ENCODE measurements around the gene ETFDH.
"Not testable (repeated sequence)": the region's sequence is repeated elsewhere in the genome, so short reads cannot be mapped to it uniquely, and the experiment has no call there.

Gene ETFDH

DNA sequence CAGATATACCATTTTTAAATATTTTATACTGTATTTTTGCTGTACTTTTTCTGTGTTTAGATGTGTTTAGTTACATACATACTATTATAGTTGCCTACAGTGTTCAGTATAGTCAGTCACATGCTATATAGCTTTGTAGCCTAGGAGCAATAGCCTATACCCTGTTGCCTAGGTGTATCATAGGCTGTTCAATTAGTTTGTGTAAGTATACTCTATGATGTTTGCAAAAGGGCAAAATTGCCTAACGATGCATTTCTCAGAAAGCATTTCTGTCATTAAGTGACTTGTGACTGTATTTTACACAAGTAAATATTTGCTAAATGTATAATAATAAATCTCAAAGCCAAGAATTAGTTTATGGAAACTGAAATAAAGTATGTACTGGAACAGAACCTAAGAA, 9.5 kb downstream of the ETFDH start:
- DNase-seq = no peak

DNA sequence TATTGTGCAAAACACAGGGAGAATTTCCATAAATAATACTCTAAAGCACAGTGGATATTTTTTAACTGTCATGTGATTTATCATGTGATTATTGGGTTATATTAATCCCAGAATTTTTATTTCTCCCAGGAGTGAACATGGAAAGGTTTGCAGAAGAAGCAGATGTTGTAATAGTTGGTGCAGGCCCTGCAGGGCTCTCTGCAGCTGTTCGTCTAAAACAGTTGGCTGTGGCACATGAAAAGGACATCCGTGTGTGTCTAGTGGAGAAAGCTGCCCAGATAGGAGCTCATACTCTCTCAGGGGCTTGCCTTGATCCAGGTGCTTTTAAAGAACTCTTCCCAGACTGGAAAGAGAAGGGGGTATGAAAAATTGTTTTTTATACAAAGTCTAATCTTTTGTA, 10.0 kb downstream of the ETFDH start:
- no peak for DNase-seq

DNA sequence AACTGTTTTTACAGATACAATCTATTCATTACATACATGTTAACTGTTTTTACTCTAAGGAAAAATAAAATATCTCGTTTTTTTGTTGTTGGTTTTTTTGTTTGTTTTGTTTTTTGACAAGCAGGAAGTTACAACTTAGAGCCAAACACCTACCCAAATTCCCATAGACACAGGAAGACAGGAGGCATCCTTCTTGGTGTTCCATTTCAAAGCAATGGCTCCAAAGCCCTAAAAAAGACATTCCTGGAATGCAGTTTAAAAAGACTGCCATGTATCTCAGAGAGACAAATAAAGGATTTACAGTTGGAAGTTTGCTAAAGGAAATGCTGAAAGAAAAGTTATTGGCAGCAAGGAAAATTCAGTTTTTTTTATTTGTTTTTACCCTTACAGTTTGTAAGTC, 16.7 kb downstream of the ETFDH start:
- no peak for DNase-seq

DNA sequence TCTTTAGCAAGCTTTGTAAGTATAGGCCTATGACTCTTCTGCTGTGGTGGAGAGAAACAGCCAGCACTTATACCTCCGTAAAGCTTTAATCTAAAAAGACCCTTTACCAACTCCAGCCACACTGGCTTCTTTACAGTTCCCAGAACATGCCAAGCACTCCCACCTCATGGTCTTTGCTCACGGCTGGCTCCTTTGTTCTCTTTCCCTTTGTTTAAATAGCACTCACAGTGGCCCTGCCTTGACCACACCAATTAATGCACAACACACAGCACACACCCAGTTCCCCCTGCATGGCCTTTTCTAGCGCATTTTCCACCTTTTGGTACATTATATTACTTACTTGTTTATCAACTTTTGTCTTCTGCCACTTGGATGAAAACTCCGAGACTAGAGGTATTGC, 32.2 kb downstream of the ETFDH start:
- DNase-seq = no peak

DNA sequence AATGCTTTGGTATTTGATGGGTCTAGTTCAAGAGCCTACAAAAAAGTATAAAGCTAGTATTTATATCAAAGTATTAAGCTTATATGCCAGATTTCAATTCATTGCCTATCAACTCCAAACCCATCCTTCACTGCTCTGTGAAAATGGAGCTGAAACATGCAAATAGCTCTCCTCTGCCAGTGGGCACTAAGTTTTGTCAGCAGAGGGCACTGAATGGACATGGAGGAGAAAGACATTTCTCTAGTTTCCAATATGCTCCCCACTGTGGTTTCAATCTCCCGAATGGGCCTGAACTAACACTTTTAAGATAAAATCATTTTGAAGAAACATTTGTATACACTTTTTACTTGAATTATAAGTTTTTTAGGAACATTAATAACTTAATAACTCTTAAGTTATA, 38.7 kb downstream of the ETFDH start:
- DNase-seq = peak; percentile 4

DNA sequence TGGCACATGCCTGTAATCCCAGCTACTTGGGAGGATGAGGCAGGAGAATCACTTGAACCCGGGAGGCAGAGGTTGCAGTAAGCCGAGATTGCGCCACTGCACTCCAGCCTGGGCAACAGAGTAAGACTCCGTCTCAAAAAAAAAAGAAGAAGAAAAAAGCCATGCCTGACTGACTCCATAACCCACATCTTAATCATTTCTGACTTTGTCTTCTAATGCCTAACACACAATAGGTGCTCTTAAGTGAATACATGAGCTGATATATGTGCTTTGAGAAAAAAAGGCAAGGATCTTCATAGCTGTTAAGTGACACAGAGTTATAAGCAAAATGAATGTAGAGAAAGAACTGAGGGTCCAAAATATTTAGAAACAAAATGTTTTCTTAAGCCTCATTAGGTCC, 40.5 kb downstream of the ETFDH start:
- not testable (repeated sequence) for DNase-seq

DNA sequence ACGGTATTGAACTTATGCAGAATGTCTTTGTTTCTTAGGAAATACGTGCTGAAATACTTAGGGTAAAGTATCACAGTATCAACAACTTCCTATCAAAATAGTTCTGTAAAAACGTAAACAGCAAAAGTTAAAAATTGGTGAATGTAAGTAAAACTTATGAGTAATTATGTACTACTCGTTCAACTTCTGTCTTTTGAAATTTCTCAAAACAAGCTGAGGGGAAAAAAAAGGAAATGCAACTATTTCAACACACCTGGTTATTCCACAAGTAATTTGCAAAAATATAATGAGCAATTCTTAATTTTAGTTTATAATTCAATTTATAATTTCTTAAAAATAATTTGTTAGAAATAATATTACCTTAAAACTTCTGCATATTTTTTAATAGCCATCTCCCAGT, 42.8 kb downstream of the ETFDH start:
- no peak for DNase-seq

DNA sequence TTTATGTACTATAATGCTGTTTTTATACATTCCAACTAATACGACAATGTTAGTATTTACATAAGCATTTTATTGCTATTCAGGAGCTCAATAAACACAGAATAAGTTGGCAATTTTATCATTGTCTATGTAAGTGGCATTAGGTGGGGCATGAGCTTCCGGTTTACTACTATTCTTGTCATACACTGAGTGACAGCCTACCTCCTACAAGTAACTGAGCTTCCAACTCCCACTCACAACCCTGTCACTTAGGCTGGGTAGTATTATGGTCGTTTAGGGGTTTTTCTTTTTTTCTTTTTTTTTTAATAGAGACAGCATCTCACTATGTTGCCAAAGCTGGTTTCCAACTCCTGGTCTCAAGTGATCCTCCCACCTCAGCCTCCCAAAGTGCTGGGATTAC, 43.7 kb downstream of the ETFDH start:
- no peak for DNase-seq

DNA sequence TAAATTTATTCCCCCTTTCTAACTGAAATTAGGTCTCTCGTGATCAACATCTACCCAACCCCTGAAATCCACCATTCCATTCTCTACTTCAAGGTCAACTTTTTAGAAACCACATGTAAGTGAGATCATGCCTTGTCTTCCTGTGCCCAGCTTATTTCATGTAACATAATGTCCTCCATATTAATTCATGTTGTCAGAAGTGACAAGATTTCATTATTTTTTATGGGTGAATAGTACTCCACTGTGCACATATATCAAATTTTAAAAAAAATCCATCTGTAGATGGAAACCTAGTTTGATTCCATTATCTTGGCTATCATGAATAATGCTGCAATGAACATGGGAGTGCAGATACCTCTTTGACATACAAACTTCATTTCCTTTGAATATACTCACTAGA, 49.6 kb downstream of the ETFDH start:
- DNase-seq = no peak

DNA sequence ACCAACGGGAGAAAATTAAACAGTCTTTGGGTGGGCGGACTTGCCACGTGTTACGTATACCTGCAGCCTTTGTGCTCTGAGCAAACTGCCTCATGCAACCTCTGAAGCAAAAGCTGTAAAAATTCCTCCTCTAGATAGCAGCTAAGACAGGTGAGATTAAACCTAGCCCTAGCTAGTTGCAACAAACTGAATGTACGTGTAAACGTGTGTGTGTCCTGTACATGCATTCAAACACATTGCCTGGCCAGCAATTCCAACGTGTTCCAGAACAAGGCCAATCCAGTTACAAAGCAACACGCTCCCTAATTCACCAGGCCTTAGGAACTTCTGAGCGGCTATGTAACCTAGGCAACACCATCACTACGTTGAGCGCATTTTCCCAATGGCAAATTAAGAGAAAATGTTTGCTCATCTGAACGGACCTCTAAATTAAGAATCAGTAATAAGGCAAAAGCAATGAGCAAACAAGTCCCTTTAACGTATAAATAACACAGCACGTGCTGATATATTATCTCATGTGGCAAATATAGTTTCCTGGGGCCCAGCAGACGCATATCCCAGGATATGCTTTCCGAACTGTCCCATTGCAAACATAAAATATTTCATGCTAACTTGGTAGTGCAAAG, 50.3 kb downstream of the ETFDH start:
- DNase-seq = peak; percentile 75

DNA sequence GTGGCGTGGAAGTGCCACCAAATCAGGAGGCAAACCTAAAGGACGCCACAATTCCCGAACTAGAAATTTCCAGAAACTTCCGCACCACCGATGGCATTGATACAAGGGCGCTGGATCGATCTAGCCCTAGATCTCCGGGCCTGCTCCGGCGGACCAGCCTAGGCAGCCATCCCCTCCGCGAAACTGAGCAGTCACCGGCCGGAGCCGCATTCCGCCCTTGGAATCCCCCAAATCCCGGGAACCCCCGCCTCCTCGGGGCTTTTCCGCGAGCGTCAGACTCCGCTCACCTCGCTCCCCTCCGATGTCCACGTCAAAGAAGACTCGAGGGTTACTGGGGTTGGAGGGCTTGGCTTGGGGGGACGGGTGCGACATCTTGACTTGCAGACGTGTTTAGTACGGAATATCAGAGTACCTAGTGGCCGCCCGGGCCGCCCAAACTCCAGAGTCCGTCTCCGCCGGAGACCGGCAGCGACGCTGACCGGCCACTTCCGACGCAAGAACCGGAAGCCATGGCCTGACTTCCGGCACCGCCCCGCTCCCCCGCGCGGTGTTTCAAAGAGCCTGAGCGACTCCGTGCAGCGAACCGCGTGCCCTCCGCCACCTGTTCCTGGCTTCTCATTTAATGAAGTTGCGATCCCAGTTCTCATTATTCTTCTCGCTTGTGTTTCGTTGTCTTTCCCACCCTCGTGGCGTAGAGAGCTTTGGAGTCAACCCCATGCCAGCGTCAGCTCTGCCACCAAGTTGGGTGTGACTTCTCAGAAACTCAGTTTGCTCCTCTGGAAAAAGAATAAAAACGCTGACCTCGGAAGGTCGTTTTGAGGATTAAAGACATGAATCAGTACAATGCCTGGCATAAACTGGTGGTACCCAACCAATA, 51.1 kb downstream of the ETFDH start, which contains the start of gene PPID:
Gene PPID, minus strand, starts transcription at position 480 of the 877 bp plus-strand sequence. Its CDS starts 108 bp downstream, at position 372.
- peak; percentile 94 for DNase-seq

DNA sequence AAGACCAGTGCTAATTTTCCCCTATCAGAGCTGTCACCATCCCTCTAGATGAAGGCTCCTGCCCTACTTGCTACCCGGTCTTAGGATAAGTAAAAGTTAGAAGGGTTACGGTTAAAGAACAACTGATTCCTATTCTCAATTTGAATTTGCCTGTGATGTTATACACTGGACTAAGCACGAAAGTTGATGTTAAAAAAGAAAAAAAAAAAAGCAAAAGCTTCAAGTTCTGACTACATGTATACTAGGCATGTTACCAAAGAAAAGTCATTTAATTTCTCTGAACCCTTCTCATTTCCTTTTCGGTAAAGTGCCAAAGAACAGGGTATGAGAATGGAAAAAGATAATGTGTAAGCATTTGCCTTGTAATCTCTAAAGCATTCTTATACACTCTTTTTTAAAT, 52.5 kb downstream of the ETFDH start:
- DNase-seq = no peak

DNA sequence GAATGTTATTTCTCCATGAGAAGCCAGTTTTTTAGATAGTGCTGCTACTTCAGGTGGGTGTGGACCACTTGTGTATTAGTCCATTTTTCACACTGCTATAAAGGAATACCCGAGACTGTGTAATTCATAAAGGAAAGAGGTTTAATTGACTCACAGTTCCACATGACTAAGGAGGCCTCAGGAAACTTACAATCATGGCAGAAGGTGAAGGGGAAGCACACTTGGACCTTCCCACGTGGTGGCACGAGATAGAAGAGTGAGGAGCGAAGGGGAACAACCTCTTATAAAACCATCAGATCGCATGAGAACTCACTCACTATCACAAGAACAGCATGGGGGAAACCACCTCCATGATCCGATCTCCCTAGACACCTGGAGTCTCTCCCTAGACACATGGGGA, 54.5 kb downstream of the ETFDH start:
- no peak for DNase-seq

DNA sequence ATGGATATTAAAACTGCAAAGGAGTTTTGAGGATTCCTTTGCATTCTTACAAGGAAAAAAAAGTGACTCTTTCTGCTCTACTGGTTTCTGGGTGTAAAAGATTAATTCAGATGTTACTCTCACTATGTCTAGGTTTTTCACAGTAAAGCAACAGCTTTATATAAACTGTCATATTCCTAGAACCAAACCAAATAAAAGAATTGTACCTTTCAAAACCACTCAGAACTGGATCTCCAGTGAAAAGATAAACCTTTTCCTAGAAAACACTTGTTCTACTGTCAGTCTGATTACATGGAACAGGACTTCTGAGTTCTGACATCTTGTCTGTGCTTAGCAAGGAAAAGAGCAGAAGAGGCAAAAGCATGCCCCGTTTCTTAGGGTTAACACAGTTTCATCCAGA, 56.1 kb downstream of the ETFDH start:
- no peak for DNase-seq

DNA sequence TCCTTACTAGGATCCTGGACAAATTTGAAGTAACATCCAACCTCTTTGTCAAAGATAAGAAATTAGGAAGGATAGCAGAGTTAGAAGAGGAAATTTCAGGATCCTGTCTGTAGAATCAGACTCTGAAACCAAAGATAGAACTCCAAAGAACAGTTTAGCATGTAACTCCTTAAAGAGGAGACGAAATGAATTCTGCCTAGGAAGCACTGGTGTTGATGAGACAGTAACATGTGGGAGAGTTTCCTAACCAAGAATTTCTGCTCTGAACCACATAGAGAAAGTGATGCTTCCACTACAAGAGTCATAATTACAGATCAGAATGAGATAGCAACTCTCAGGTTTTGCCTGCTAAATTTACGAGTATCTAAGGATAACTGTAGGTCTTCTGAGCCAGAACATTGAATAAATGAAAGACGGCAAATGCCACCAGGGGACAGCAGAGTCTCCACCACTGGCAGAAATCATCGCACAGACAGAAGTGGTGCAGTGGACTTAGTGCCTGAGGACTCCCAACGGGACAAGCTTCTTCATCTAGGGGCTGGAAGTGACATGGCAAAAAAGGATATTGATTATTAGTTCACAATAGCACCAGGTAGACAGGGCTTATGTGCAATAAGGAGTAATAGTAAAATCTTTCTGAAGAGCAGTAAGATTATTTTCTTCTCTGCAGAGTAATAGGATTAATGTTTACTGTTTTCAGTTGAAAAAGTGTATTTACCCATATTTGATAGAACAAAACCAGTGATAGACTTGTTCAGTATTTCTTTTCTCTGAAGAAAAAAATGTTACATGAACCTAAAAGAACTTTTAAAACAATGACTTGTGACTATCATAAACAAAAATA, 57.8 kb downstream of the ETFDH start:
- DNase-seq = peak; percentile 71

DNA sequence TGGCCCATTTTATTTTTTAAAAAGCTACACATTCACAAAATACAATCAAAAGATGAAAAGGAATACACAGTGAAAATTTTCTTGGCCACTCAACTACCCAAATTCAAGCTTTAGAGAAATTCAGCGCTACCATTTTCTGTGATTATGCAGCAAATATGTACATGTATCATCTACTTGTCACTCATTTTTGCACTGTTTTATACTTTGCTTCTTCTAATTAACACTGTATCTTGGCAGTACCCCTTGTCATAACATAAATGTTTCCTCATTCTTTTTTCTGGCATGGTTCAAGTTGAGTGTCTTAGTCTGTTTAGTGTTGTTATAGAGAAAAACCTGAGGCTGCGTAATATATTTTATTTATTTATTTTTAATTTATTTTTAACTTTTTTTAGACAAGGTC, 66.8 kb downstream of the ETFDH start:
- no peak for DNase-seq

DNA sequence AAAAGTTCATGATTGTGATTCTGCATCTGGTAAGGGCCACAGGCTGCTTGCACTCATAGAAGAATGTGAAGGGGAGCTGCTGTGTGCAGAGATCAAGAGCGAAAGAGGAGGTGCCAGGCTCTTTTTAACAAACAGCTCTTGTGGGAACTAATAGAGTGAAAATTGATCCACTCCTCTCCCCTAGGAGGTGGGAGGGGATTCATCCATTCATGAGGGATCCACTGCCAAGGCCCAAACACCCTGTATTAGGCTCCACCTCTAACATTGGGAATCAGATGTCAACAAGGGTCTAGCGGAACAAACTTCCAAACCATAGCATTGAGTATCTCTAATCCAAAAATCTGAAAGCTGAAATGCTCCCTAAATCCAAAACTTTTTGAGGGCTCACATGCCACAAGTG, 67.5 kb downstream of the ETFDH start:
- no peak for DNase-seq

DNA sequence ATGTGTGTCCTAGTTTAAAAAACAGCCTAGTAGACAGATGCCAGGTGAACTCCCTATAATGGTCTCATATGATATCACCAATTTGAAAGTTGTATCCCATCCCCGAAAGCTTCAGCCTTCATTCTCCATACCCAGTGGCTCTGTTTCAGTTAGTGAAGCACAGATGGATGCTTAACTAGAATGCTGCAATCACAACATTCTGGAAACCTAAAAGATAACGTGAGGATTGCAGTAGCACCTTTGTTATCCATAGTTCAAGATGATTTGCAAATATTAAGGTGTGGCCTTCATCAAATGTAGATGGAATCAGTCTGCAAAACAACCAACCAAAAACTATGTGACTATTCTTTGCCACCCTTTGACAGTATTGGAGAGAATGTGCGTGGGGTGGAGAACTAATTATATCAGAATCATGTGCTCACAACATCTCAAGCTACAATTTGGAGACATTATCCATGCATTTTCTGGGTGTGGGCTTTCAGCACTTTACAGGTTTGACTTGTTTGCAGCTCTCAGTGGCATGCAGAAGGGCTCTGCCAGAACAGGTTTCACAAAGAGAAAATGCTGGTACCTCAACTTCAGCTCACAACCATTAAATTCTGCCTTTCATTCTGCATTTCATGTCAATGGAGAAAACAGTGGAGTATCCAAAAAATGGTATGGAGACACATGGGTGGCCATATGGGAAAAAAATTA, 69.4 kb downstream of the ETFDH start:
- no peak for DNase-seq

DNA sequence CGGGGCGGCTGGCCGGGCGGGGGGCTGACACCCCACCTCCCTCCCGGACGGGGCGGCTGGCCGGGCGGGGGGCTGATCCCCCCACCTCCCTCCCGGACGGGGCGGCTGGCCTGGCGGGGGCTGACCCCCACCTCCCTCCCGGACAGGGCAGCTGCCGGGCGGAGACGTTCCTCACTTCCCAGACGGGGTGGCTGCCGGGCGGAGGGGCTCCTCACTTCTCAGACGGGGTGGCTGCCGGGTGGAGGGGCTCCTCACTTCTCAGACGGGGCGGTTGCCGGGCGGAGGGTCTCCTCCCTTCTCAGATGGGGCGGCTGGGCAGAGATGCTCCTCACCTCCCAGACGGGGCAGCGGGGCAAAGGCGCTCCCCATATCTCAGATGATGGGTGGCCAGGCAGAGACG, 74.4 kb downstream of the ETFDH start:
- not testable (repeated sequence) for DNase-seq

DNA sequence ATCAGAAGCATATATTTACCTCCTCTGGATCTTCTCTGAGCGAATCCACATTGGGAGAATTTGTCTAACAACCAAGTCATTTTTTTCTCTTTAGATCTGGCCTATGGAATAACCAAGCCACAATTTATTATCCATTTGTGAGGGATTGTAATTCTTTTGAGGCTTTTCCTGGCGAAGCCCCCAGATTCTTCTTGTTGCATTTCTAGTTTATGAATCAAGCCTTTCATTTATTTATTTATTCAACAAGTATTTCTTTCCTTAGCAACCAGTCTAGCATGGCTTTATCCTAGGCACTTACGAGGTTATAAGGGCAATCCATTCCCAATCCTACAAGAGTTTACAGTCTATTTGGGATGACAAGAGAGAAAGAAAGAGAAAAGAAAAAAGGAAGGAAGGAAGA, 78.3 kb downstream of the ETFDH start:
- DNase-seq = no peak

DNA sequence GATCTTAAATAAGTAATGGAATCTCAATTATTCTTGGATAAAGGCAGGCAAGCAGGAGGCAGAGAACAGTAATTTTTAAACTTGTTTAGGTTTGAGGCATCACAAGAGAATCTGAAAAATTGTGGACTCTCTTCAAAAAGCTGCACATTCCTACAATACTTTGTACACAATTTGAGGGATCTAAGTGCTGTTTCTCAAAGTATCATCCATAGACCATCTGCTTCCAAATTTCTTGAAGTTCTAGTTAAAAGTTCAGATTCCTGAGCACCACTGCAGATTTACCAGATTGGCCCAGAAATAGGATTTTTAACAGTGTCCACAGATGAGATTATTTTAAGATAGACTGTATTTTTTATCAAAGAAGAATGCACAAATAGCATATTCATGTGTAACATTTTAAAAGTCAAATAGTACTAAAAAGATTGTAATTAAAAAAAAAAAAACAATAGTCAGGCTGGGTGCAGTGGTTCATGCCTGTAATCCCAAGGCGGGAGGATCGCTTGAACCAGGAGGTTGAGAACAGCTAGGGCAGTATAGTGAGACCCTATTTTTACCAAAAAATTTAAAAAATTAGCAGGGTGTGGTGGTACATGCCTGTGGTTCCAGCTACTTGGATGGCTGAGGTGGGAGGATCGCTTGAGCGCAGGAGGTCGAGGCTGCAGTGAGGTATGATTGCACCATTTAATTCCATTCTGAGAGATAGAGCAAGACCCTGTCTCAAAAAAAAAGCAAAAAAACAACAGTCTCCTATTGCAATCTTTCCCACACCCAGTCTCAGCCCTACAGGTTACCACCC, 82.5 kb downstream of the ETFDH start:
- no peak for DNase-seq

DNA sequence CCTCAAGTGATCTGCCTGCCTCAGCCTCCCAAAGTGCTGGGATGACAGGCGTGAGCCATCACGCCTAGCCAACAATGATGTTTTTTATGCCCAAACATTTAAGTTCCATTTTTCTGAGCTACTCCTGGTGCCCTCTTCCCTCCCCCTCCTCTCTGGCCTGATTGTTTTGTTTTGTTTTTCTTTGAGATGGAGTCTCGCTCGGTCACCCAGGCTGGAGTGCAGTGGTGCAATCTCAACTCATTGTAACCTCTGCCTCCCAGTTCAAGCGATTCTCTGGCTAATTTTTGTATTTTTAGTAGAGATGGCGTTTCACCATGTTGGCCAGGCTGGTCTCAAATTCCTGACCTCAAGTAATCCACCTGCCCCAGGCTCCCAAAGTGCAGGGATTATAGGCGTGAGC, 83.7 kb downstream of the ETFDH start:
- DNase-seq = not testable (repeated sequence)
